Middle frontal gyrus (tissue), 1 donor: Measurements from ENCODE around the gene ZCCHC18.

Source experiments
- DNase-seq: peaks from one replicate; pipeline ENCODE4 v3.0.0-alpha.2; 2015; ENCODE audit warnings: low spot score; ENCODE audit errors: extremely low spot score

The ZCCHC18 gene

GRCh38 chrX:104130808-104131207 lies 18.5 kb downstream of the ZCCHC18 start:
- no peak for DNase-seq

- no peak for DNase-seq
Observed at GRCh38 chrX:104134583-104135261, 22.4 kb downstream of the ZCCHC18 start.

GRCh38 chrX:104135677-104136076 lies 23.4 kb downstream of the ZCCHC18 start:
- no peak for DNase-seq

- DNase-seq = peak; percentile 59
Observed at GRCh38 chrX:104136241-104137019, 24.1 kb downstream of the ZCCHC18 start.

- DNase-seq = no peak
Observed at GRCh38 chrX:104137496-104137895, 25.2 kb downstream of the ZCCHC18 start.

GRCh38 chrX:104141087-104141760 lies 28.9 kb downstream of the ZCCHC18 start:
- no peak for DNase-seq

GRCh38 chrX:104151037-104151436 lies 38.7 kb downstream of the ZCCHC18 start:
- DNase-seq = no peak

GRCh38 chrX:104156630-104157529 lies 44.6 kb downstream of the ZCCHC18 start, which contains the start of gene SLC25A53:
Gene SLC25A53, minus strand, starts transcription at chrX:104157009. Its CDS starts 51,752 bp downstream, at chrX:104105257.
- DNase-seq = peak; percentile 29
